Spinal cord (tissue), 10 donors: ENCODE data around the gene TPST1. TPM values are rescaled to one million over a fixed set of nuclear protein-coding genes. Genes with fewer than 3 reads are reported as not detected.
"Not testable (repeated sequence)": the region's sequence is repeated elsewhere in the genome, so short reads cannot be mapped to it uniquely, and the experiment has no call there.

Source experiments
- DNase-seq, 6 donors: peaks; one replicate each; pipeline versions ENCODE4 v3.0.0 to v3.0.0-alpha.2; 2013 to 2015; ENCODE audit warnings: low spot score in 6 of 6, low read depth in 4 of 6
- H3K27ac ChIP-seq: one replicate; pipeline ENCODE4 v1.5.1; 2013; ENCODE audit warnings: low read depth, low read length, control low read depth
- H3K27me3 ChIP-seq: one replicate; pipeline ENCODE4 v1.6.1; 2013; ENCODE audit warnings: low read length; ENCODE audit not compliant: control insufficient read depth, insufficient read depth
- H3K36me3 ChIP-seq: one replicate; pipeline ENCODE4 v1.6.1; 2013; ENCODE audit warnings: low read length; ENCODE audit not compliant: control insufficient read depth, insufficient read depth
- H3K4me1 ChIP-seq: one replicate; pipeline ENCODE4 v1.6.1; 2013; ENCODE audit warnings: low read length; ENCODE audit not compliant: control insufficient read depth, insufficient read depth
- H3K4me3 ChIP-seq: one replicate; pipeline ENCODE4 v1.5.1; 2013; ENCODE audit warnings: low read depth, low read length, control low read depth
- H3K9me3 ChIP-seq: one replicate; pipeline ENCODE4 v1.6.1; 2013; ENCODE audit warnings: low read length; ENCODE audit not compliant: control insufficient read depth, insufficient read depth
- WGBS: methylation state at CpG from one replicate; pipeline ENCODE4 v1.1.5; 2013; ENCODE audit warnings: missing lambda C conversion rate; ENCODE audit not compliant: insufficient coverage; 5-methylcytosine and 5-hydroxymethylcytosine counted together
- polyA plus RNA-seq, 2 donors: library from polyadenylated mRNA; unstranded; fragments of 120-200 nt; gene quantifications; one replicate each; pipeline ENCODE4 v1.2.1, GENCODE V29; 2013; ENCODE audit not compliant: insufficient read length in 2 of 2
- total RNA-seq, 2 donors: library from RNA; depleted of rRNA in 1 of 2; stranded (reverse); fragments of 120-200 nt in 1 of 2; fragments of >200 nt in 1 of 2; gene quantifications; one replicate each; pipeline versions ENCODE4 v1.2.3 to v1.2.4, GENCODE V29; 2013 to 2014
- donor health status: healthy.

TPST1 gene
- total and polyA plus RNA-seq, 4 donors, result 47.9 to 77.4 (median 55.0) TPM

- no peak overlapping the region for H3K27ac ChIP-seq
These were observed 22.7 kb downstream of the TPST1 start for GRCh38 chr7:66227808-66228207.

GRCh38 chr7:66231326-66232216 is 26.4 kb downstream of the TPST1 start:
- H3K9me3 ChIP-seq, H3K4me1 ChIP-seq, H3K4me3 ChIP-seq, H3K27ac ChIP-seq, DNase-seq, H3K36me3 ChIP-seq, H3K27me3 ChIP-seq: not testable (repeated sequence)
- 96% methylated on average over 18 of the region's 24 CpGs for WGBS

More at GRCh38 chr7:66227808-66228207, 22.7 kb downstream of the TPST1 start:
- no peaks in the 10 kb centered on the region for H3K9me3 ChIP-seq
- peaks cover 6% of the 10 kb centered on the region for H3K36me3 ChIP-seq
- no peak overlapping the region for H3K4me3 ChIP-seq
- no peaks in the 10 kb centered on the region for H3K4me1 ChIP-seq
- H3K27me3 ChIP-seq, result no peaks in the 10 kb centered on the region
- no CpG with 5 or more reads among the region's 1 CpG for WGBS
- DNase-seq, result no peak

- 89% methylated on average over 5 of the region's 5 CpGs for WGBS
- H3K9me3 ChIP-seq, result no peaks in the 10 kb centered on the region
- no peak overlapping the region for H3K4me3 ChIP-seq
- DNase-seq, result no peak
- H3K27me3 ChIP-seq, result no peaks in the 10 kb centered on the region
- H3K27ac ChIP-seq, result no peak overlapping the region
- H3K4me1 ChIP-seq, result no peaks in the 10 kb centered on the region
- H3K36me3 ChIP-seq, result peaks cover 6% of the 10 kb centered on the region
These were observed 28.5 kb downstream of the TPST1 start for GRCh38 chr7:66233638-66234037.

GRCh38 chr7:66236713-66237303 is 31.7 kb downstream of the TPST1 start:
- DNase-seq, result no peak
- no peaks in the 10 kb centered on the region for H3K36me3 ChIP-seq
- no peak overlapping the region for H3K27ac ChIP-seq
- WGBS, result 87% methylated on average over 2 of the region's 2 CpGs
- H3K9me3 ChIP-seq, result no peaks in the 10 kb centered on the region
- no peaks in the 10 kb centered on the region for H3K4me1 ChIP-seq
- no peak overlapping the region for H3K4me3 ChIP-seq
- H3K27me3 ChIP-seq, result no peaks in the 10 kb centered on the region

- no peaks in the 10 kb centered on the region for H3K36me3 ChIP-seq
- H3K27me3 ChIP-seq, result no peaks in the 10 kb centered on the region
- H3K27ac ChIP-seq, result no peak overlapping the region
- no peaks in the 10 kb centered on the region for H3K4me1 ChIP-seq
- no CpG with 5 or more reads among the region's 6 CpGs for WGBS
- no peak overlapping the region for H3K4me3 ChIP-seq
- H3K9me3 ChIP-seq, result no peaks in the 10 kb centered on the region
- DNase-seq, result no peak
These were observed 33.0 kb downstream of the TPST1 start for GRCh38 chr7:66237906-66238772.

GRCh38 chr7:66238773-66239466 is 33.8 kb downstream of the TPST1 start:
- Histone ChIP-seq H3K27me3 (no peaks in the 10 kb centered on the region), H3K9me3 (no peaks in the 10 kb centered on the region), H3K4me1 (no peaks in the 10 kb centered on the region), H3K4me3 (no peak overlapping the region), H3K36me3 (no peaks in the 10 kb centered on the region), H3K27ac (no peak overlapping the region)
- DNase-seq, result no peak
- WGBS, result 69% methylated on average over 3 of the region's 5 CpGs

GRCh38 chr7:66239467-66239856 is 34.3 kb downstream of the TPST1 start:
- no peak overlapping the region for H3K27ac ChIP-seq
- H3K36me3 ChIP-seq, result no peaks in the 10 kb centered on the region
- H3K4me3 ChIP-seq, result no peak overlapping the region
- no peaks in the 10 kb centered on the region for H3K4me1 ChIP-seq
- no peak for DNase-seq
- no CpG with 5 or more reads among the region's 1 CpG for WGBS
- H3K9me3 ChIP-seq, result no peaks in the 10 kb centered on the region
- no peaks in the 10 kb centered on the region for H3K27me3 ChIP-seq

GRCh38 chr7:66245008-66245407 is 39.9 kb downstream of the TPST1 start:
- Histone ChIP-seq H3K4me3 (no peak overlapping the region), H3K36me3 (no peaks in the 10 kb centered on the region), H3K27ac (no peak overlapping the region), H3K27me3 (no peaks in the 10 kb centered on the region), H3K4me1 (no peaks in the 10 kb centered on the region), H3K9me3 (no peaks in the 10 kb centered on the region)
- no peak for DNase-seq
- WGBS, result 74% methylated on average over 2 of the region's 2 CpGs

- no peak overlapping the region for H3K4me3 ChIP-seq
- H3K4me1 ChIP-seq, result no peaks in the 10 kb centered on the region
- DNase-seq, result no peak
- no peaks in the 10 kb centered on the region for H3K36me3 ChIP-seq
- no peaks in the 10 kb centered on the region for H3K9me3 ChIP-seq
- WGBS, result no CpG with 5 or more reads among the region's 2 CpGs
- no peak overlapping the region for H3K27ac ChIP-seq
- no peaks in the 10 kb centered on the region for H3K27me3 ChIP-seq
These were observed 41.5 kb downstream of the TPST1 start for GRCh38 chr7:66246554-66247171.
